Kidney (tissue), 14 donors: Measurements from ENCODE around the gene C22orf31. TPM values are rescaled to one million over a fixed set of nuclear protein-coding genes. Genes with fewer than 3 reads are reported as not detected.

Experiments
- DNase-seq, 5 donors: peaks; one replicate each; pipeline ENCODE4 v3.0.0-alpha.2; 2013 to 2020
- FAIRE-seq: peaks from 2 replicates; lab custom pipeline; 2012; peaks lifted over from hg19 to GRCh38; lab: Jason Lieb, UNC
- H3K27ac ChIP-seq, 2 donors: one replicate each; pipeline ENCODE4 v1.7.0; 2013; ENCODE audit warnings: low read depth in 2 of 2, low read length in 2 of 2, inconsistent platforms in 1 of 2
- H3K27me3 ChIP-seq: one replicate; pipeline ENCODE4 v1.7.1; 2013; ENCODE audit warnings: low read length, inconsistent platforms; ENCODE audit not compliant: control insufficient read depth, insufficient read depth
- H3K36me3 ChIP-seq, 3 donors: one replicate each; pipeline versions ENCODE4 v1.7.0 to v1.7.1; 2013; ENCODE audit warnings: low read length in 3 of 3, control low read depth in 1 of 3, inconsistent platforms in 1 of 3; ENCODE audit not compliant: insufficient read depth in 3 of 3, control insufficient read depth in 2 of 3
- H3K4me1 ChIP-seq, 3 donors: one replicate each; pipeline versions ENCODE4 v1.7.0 to v1.7.1; 2013; ENCODE audit warnings: low read length in 3 of 3, inconsistent platforms in 1 of 3, low read depth in 1 of 3; ENCODE audit not compliant: control insufficient read depth in 2 of 3, insufficient read depth in 2 of 3
- H3K4me3 ChIP-seq, 3 donors: one replicate each; pipeline versions ENCODE4 v1.7.0 to v1.8.1; 2013; ENCODE audit warnings: low read length in 3 of 3, control low read depth in 1 of 3, inconsistent platforms in 1 of 3
- H3K9ac ChIP-seq, 3 donors: one replicate each; pipeline versions ENCODE4 v1.7.0 to v1.7.1; 2013; ENCODE audit warnings: low read length in 3 of 3, control low read depth in 1 of 3, inconsistent platforms in 1 of 3
- H3K9me3 ChIP-seq, 3 donors: one replicate each; pipeline versions ENCODE4 v1.7.0 to v1.7.1; 2013; ENCODE audit warnings: low read length in 3 of 3, control low read depth in 1 of 3, inconsistent platforms in 1 of 3; ENCODE audit not compliant: control insufficient read depth in 2 of 3, insufficient read depth in 1 of 3
- CTCF ChIP-seq: IDR thresholded peaks from 3 replicates; pipeline ENCODE4 v1.5.1; 2012; ENCODE audit warnings: mild to moderate bottlenecking, moderate library complexity, borderline replicate concordance; ENCODE audit not compliant: insufficient read depth; ENCODE audit errors: extremely low read depth
- intact Hi-C: fragments of 100-400 bp; cut with DNase I; formaldehyde crosslinking; loops from one replicate; pipeline ENCODE4 v1.11.1; 2022
- polyA plus RNA-seq: library from polyadenylated mRNA; stranded (reverse); fragments of 350-450 nt; fragmentation: Illumina TruSeq; extraction: RNeasy Lipid Tissue Mini Kit (QIAGEN cat#74804); gene quantifications from one replicate; pipeline ENCODE4 v1.2.3, GENCODE V29; 2014; ENCODE audit warnings: low read depth, low replicate concordance; ENCODE audit not compliant: insufficient read depth
- total RNA-seq: library from RNA; stranded (reverse); fragmentation: NEBNext Ultra II Directional; extraction: Animal tissue kit (Norgen Biotek cat#: 25700); gene quantifications from one replicate; pipeline ENCODE4 v1.2.1, GENCODE V29; 2021
- donor health status: control.
- donor health status: control.
- donor health status: control.
- donor health status: control.
- donor health status: control.
- donor health status: DM: yes; HTN: yes; CAD: no.
- donor health status: Normal renal cell carcinoma (clear cell type).

Gene C22orf31
- total and polyA plus RNA-seq, 2 donors from 2014 or later = not detected

- H3K9me3 ChIP-seq = no peaks in the 10 kb centered on the region
- no peak for DNase-seq
- H3K27me3 ChIP-seq = no peaks in the 10 kb centered on the region
- peaks cover 0 to 8% (median 5%) of the 10 kb centered on the region in 3 donors for H3K36me3 ChIP-seq
- no peak for FAIRE-seq
- TF ChIP-seq CTCF = no peak
- H3K27ac ChIP-seq = no peak overlapping the region
- no peak overlapping the region for H3K9ac ChIP-seq
- peaks cover 0 to 6% (median 5%) of the 10 kb centered on the region in 3 donors for H3K4me1 ChIP-seq
- H3K4me3 ChIP-seq = no peak overlapping the region
- intact Hi-C loops = no loop called here
Measured at GRCh38 chr22:29092243-29092642, 30.6 kb upstream of the C22orf31 start.

GRCh38 chr22:29090039-29090438 is 28.4 kb upstream of the C22orf31 start:
- FAIRE-seq (no peak), DNase-seq (no peak)
- H3K4me3 ChIP-seq = no peak overlapping the region
- no peaks in the 10 kb centered on the region for H3K27me3 ChIP-seq
- peaks cover 0 to 3% (median 0%) of the 10 kb centered on the region in 3 donors for H3K36me3 ChIP-seq
- peaks cover 0 to 6% (median 5%) of the 10 kb centered on the region in 3 donors for H3K4me1 ChIP-seq
- TF ChIP-seq CTCF = no peak
- no peaks in the 10 kb centered on the region for H3K9me3 ChIP-seq
- H3K9ac ChIP-seq = no peak overlapping the region
- no peak overlapping the region for H3K27ac ChIP-seq
- intact Hi-C loops = no loop called here

GRCh38 chr22:29089507-29089906 is 27.9 kb upstream of the C22orf31 start:
- no peak overlapping the region for H3K4me3 ChIP-seq
- no peaks in the 10 kb centered on the region for H3K27me3 ChIP-seq
- no peaks in the 10 kb centered on the region for H3K36me3 ChIP-seq
- intact Hi-C loops = no loop called here
- no peak overlapping the region for H3K27ac ChIP-seq
- no peak for FAIRE-seq
- no peak overlapping the region for H3K9ac ChIP-seq
- H3K9me3 ChIP-seq = no peaks in the 10 kb centered on the region
- no peak for DNase-seq
- no peak for TF ChIP-seq CTCF
- H3K4me1 ChIP-seq = peaks cover 0 to 6% (median 5%) of the 10 kb centered on the region in 3 donors

GRCh38 chr22:29088809-29089208 is 27.2 kb upstream of the C22orf31 start:
- H3K36me3 ChIP-seq = no peaks in the 10 kb centered on the region
- no peaks in the 10 kb centered on the region for H3K9me3 ChIP-seq
- intact Hi-C loops = no loop called here
- FAIRE-seq = no peak
- no peak overlapping the region for H3K27ac ChIP-seq
- DNase-seq = no peak
- no peak for TF ChIP-seq CTCF
- H3K27me3 ChIP-seq = no peaks in the 10 kb centered on the region
- H3K4me1 ChIP-seq = peaks cover 0 to 5% (median 5%) of the 10 kb centered on the region in 3 donors
- no peak overlapping the region for H3K9ac ChIP-seq
- no peak overlapping the region for H3K4me3 ChIP-seq
